ENCODE measurements around the gene SMIM3. TPM values are rescaled to one million over a fixed set of nuclear protein-coding genes. Genes with fewer than 3 reads are reported as not detected.
"Not testable (repeated sequence)": the region's sequence is repeated elsewhere in the genome, so short reads cannot be mapped to it uniquely, and the experiment has no call there.

The SMIM3 gene
- total RNA-seq, 3 donors from 2014 or later (not counting 1 experiment from before 2014, with no cell fraction given), result 7.0 to 9.4 (median 8.9) TPM

DNA sequence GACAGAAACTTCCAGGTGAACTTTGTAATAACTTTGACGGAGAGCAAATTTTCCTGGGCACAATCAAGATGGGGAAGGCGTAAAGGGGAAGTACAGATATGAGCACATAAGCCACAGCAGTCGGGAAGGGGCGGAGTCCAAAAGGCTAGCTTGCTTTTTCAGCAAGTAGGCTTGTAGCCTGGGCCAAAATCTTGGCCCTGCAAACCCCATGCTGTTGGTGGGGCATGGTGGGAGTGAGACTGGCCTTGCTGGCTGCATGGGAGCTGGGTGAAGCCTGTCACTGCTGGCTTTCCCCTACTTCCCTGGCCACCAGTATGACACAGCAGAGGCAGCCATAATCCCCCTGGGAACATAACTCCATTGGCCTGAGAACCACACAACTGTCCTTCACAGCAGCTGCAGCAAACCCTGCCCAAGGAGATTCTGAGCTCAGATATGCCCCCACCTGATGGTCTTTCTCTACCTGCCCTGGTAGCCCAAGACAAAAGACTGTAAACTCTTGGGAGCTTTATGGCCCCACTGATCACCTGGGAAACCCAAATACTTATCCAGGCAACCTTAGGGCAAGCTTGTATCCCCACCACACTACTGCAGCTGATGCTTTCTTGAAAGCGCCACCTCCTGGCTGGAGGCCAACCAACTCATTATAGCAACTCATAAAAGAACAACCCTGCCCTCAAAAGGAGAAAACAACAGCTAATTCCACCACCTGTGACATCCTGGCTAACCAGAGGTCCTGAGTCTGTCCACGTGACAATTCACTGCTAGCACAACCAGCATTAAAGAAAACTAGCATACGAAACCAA lies 43.8 kb upstream of the SMIM3 start:
- 79% methylated on average over 7 of the region's 7 CpGs for WGBS (ENCODE audit: insufficient coverage)
- no peak overlapping the region for H3K4me3 ChIP-seq (ENCODE audit: low read length)
- intact Hi-C loops (cut with micrococcal nuclease), result no loop called here

GRCh38 chr5:150738862-150739261 lies 39.7 kb upstream of the SMIM3 start:
- Histone ChIP-seq H3K9me3 (ENCODE audit: control insufficient read depth, insufficient read depth, low read length) (no peaks in the 10 kb centered on the region), H3K27ac (ENCODE audit: low read length) (no peak overlapping the region), H3K36me3 (ENCODE audit: control insufficient read depth, insufficient read depth, low read length) (peaks cover 13% of the 10 kb centered on the region), H3K4me1 (ENCODE audit: control insufficient read depth, insufficient read depth, low read length) (peaks cover 10% of the 10 kb centered on the region), H3K27me3 (ENCODE audit: control insufficient read depth, insufficient read depth, low read length) (no peaks in the 10 kb centered on the region), H3K4me3 (ENCODE audit: low read length) (no peak overlapping the region)
- TF ChIP-seq, protein P1, sequence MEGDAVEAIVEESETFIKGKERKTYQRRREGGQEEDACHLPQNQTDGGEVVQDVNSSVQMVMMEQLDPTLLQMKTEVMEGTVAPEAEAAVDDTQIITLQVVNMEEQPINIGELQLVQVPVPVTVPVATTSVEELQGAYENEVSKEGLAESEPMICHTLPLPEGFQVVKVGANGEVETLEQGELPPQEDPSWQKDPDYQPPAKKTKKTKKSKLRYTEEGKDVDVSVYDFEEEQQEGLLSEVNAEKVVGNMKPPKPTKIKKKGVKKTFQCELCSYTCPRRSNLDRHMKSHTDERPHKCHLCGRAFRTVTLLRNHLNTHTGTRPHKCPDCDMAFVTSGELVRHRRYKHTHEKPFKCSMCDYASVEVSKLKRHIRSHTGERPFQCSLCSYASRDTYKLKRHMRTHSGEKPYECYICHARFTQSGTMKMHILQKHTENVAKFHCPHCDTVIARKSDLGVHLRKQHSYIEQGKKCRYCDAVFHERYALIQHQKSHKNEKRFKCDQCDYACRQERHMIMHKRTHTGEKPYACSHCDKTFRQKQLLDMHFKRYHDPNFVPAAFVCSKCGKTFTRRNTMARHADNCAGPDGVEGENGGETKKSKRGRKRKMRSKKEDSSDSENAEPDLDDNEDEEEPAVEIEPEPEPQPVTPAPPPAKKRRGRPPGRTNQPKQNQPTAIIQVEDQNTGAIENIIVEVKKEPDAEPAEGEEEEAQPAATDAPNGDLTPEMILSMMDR (IDR thresholded peaks at IDR 0.05), result no peak
- intact Hi-C loops (cut with micrococcal nuclease), result no loop called here
- WGBS (ENCODE audit: insufficient coverage), result 95% methylated on average over 7 of the region's 7 CpGs
- Mint-ChIP-seq H3K9me3 (no peaks in the 10 kb centered on the region), H3K4me3 (no peak overlapping the region), H3K27ac (no peak overlapping the region), H3K27me3 (ENCODE audit: low read depth in 2 of 2) (no peaks in the 10 kb centered on the region), H3K4me1 (peaks cover 55 to 66% of the 10 kb centered on the region in 2 donors), H3K36me3 (no peaks in the 10 kb centered on the region)
- DNase-seq, result no peak
- no peak for ATAC-seq

More for the DNA sequence above, 43.8 kb upstream of the SMIM3 start:
- peak in 1 of 2 donors; percentile 13 for DNase-seq
- Histone ChIP-seq H3K9me3 (ENCODE audit: control insufficient read depth, insufficient read depth, low read length) (no peaks in the 10 kb centered on the region), H3K36me3 (ENCODE audit: control insufficient read depth, insufficient read depth, low read length) (peaks cover 51% of the 10 kb centered on the region), H3K4me1 (ENCODE audit: control insufficient read depth, insufficient read depth, low read length) (peaks cover 10% of the 10 kb centered on the region), H3K27me3 (ENCODE audit: control insufficient read depth, insufficient read depth, low read length) (no peaks in the 10 kb centered on the region), H3K27ac (ENCODE audit: low read length) (no peak overlapping the region)
- Mint-ChIP-seq H3K9me3 (no peaks in the 10 kb centered on the region), H3K27ac (peak overlapping the region; percentile 43 to 74), H3K4me1 (peaks cover 39 to 44% of the 10 kb centered on the region in 2 donors), H3K27me3 (ENCODE audit: low read depth in 2 of 2) (no peaks in the 10 kb centered on the region), H3K36me3 (peaks cover 27% of the 10 kb centered on the region), H3K4me3 (no peak overlapping the region)
- peak in 2 of 3 donors; percentile 44 to 75 for ATAC-seq
- TF ChIP-seq, protein P1 (IDR thresholded peaks at IDR 0.05), result no peak

- DNase-seq, result no peak
- Histone ChIP-seq H3K4me1 (ENCODE audit: control insufficient read depth, insufficient read depth, low read length) (no peaks in the 10 kb centered on the region), H3K36me3 (ENCODE audit: control insufficient read depth, insufficient read depth, low read length) (peaks cover 4% of the 10 kb centered on the region), H3K9me3 (ENCODE audit: control insufficient read depth, insufficient read depth, low read length) (no peaks in the 10 kb centered on the region), H3K27me3 (ENCODE audit: control insufficient read depth, insufficient read depth, low read length) (no peaks in the 10 kb centered on the region), H3K4me3 (ENCODE audit: low read length) (no peak overlapping the region), H3K27ac (ENCODE audit: low read length) (no peak overlapping the region)
- TF ChIP-seq, protein P1 (IDR thresholded peaks at IDR 0.05), result no peak
- Mint-ChIP-seq H3K27me3 (ENCODE audit: low read depth in 2 of 2) (no peaks in the 10 kb centered on the region), H3K27ac (no peak overlapping the region), H3K4me1 (peaks cover 45 to 65% of the 10 kb centered on the region in 2 donors), H3K4me3 (no peak overlapping the region), H3K9me3 (no peaks in the 10 kb centered on the region), H3K36me3 (no peaks in the 10 kb centered on the region)
- no peak for ATAC-seq
- intact Hi-C loops (cut with micrococcal nuclease), result no loop called here
Observed at GRCh38 chr5:150740992-150741391, 37.6 kb upstream of the SMIM3 start.

DNA sequence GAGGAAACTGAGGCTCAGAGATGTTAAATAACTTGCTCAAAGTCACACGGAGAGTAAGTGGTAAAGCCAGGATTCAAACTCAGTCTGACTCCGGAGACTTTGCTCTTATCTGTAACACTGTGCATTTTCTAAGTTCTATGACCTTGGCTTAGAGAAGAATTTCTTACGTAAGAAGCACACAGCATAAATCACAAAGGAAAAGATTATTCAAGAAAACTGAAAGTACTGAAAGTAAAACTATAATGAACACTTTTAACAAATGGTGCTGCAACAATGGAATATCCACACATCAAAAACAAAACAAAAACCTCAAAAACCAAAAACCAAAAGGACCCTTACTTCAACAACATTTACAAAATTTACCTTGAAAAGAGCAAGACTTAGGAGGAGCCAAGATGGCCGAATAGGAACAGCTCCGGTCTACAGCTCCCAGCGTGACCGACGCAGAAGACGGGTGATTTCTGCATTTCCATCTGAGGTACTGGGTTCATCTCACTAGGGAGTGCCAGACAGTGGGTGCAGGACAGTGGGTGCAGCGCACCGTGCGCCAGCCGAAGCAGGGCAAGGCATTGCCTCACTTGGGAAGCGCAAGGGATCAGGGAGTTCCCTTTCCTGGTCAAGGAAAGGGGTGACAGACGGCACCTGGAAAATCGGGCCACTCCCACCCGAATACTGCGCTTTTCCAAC lies 36.0 kb upstream of the SMIM3 start:
- H3K4me3 ChIP-seq (ENCODE audit: low read length); H3K4me3 Mint-ChIP-seq; DNase-seq; H3K27me3 ChIP-seq (ENCODE audit: control insufficient read depth, insufficient read depth, low read length); intact Hi-C loops (cut with micrococcal nuclease); H3K27ac ChIP-seq (ENCODE audit: low read length); H3K9me3 Mint-ChIP-seq; H3K36me3 Mint-ChIP-seq; H3K27me3 Mint-ChIP-seq (ENCODE audit: low read depth in 2 of 2); ATAC-seq; H3K36me3 ChIP-seq (ENCODE audit: control insufficient read depth, insufficient read depth, low read length); H3K9me3 ChIP-seq (ENCODE audit: control insufficient read depth, insufficient read depth, low read length); H3K4me1 ChIP-seq (ENCODE audit: control insufficient read depth, insufficient read depth, low read length): not testable (repeated sequence)
- WGBS (ENCODE audit: insufficient coverage), result 95% methylated on average over 17 of the region's 18 CpGs
- Mint-ChIP-seq H3K27ac (peak overlapping the region; percentile 32 to 79), H3K4me1 (peaks cover 49 to 56% of the 10 kb centered on the region in 2 donors)

DNA sequence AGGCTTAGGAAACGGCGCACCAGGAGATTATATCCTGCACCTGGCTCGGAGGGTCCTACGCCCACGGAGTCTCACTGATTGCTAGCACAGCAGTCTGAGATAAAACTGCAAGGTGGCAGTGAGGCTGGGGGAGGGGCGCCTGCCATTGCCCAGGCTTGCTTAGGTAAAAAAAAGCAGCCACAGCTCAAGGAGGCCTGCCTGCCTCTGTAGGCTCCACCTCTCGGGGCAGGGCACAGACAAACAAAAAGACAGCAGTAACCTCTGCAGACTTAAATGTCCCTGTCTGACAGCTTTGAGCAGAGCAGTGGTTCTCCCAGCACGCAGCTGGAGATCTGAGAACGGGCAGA lies 35.4 kb upstream of the SMIM3 start:
- H3K36me3 ChIP-seq (ENCODE audit: control insufficient read depth, insufficient read depth, low read length); H3K27ac ChIP-seq (ENCODE audit: low read length); H3K27me3 ChIP-seq (ENCODE audit: control insufficient read depth, insufficient read depth, low read length); ATAC-seq; H3K27me3 Mint-ChIP-seq (ENCODE audit: low read depth in 2 of 2); DNase-seq; H3K9me3 ChIP-seq (ENCODE audit: control insufficient read depth, insufficient read depth, low read length); intact Hi-C loops (cut with micrococcal nuclease); H3K4me3 ChIP-seq (ENCODE audit: low read length); H3K36me3 Mint-ChIP-seq; H3K4me3 Mint-ChIP-seq; H3K9me3 Mint-ChIP-seq; H3K27ac Mint-ChIP-seq; H3K4me1 ChIP-seq (ENCODE audit: control insufficient read depth, insufficient read depth, low read length): not testable (repeated sequence)
- peaks cover 44 to 51% of the 10 kb centered on the region in 2 donors for H3K4me1 Mint-ChIP-seq
- 96% methylated on average over 9 of the region's 9 CpGs for WGBS (ENCODE audit: insufficient coverage)

Data from natural killer cell (primary cell).